HL-60 (cell line): Measurements from ENCODE around the gene SEZ6.

Experiments used
- CTCF ChIP-seq: IDR thresholded peaks from one replicate; pipeline ENCODE4 v1.5.1; 2011; ENCODE audit warnings: low read length, control low read depth, inconsistent platforms; ENCODE audit not compliant: insufficient read depth
- POLR2AphosphoS5 ChIP-seq: IDR thresholded peaks from 2 replicates; pipeline ENCODE4 v1.6.1; 2012; ENCODE audit warnings: low read depth
- SPI1 ChIP-seq: IDR thresholded peaks from 2 replicates; pipeline ENCODE4 v1.6.1; 2012; ENCODE audit warnings: low read depth, mild to moderate bottlenecking, borderline replicate concordance
- TF ChIP-seq, protein P1 (sequence below): IDR thresholded peaks from 2 replicates; pipeline ENCODE4 v1.6.1; 2012; ENCODE audit warnings: low read depth; ENCODE audit not compliant: insufficient replicate concordance

DNA sequence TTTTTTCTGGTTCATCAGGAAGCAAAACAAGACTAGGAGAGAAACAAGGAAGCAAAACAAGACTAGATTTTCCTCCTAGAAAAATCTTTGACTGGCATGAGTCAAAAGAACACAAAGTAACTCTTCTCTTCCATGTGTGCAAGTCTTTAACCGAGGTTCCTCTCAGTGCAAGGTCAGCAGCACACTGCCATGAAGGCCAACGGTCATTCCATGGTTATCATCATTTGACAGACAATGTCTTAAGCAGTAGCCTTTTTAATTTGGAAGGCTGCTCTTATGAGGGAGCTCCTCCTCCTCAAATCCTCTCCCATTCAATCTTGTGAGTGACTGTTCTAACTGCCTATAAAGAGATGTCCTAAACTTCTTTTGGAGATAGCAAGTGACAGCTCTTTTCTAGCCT, 87.5 kb downstream of the SEZ6 start:
- TF ChIP-seq, protein P1, sequence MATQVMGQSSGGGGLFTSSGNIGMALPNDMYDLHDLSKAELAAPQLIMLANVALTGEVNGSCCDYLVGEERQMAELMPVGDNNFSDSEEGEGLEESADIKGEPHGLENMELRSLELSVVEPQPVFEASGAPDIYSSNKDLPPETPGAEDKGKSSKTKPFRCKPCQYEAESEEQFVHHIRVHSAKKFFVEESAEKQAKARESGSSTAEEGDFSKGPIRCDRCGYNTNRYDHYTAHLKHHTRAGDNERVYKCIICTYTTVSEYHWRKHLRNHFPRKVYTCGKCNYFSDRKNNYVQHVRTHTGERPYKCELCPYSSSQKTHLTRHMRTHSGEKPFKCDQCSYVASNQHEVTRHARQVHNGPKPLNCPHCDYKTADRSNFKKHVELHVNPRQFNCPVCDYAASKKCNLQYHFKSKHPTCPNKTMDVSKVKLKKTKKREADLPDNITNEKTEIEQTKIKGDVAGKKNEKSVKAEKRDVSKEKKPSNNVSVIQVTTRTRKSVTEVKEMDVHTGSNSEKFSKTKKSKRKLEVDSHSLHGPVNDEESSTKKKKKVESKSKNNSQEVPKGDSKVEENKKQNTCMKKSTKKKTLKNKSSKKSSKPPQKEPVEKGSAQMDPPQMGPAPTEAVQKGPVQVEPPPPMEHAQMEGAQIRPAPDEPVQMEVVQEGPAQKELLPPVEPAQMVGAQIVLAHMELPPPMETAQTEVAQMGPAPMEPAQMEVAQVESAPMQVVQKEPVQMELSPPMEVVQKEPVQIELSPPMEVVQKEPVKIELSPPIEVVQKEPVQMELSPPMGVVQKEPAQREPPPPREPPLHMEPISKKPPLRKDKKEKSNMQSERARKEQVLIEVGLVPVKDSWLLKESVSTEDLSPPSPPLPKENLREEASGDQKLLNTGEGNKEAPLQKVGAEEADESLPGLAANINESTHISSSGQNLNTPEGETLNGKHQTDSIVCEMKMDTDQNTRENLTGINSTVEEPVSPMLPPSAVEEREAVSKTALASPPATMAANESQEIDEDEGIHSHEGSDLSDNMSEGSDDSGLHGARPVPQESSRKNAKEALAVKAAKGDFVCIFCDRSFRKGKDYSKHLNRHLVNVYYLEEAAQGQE: no peak
- TF ChIP-seq CTCF (no peak), POLR2AphosphoS5 (no peak), SPI1 (no peak)
